ENCODE results near the gene CDC37. TPM values are rescaled to one million over a fixed set of nuclear protein-coding genes. Genes with fewer than 3 reads are reported as not detected.
A peak's percentile ranks its signal among the peaks of the same experiment; 100 is the strongest.

The CDC37 gene
- polyA plus RNA-seq, 2 of the 4 experiments (the other 2 are of a cell fraction), result 152 to 214 TPM

DNA sequence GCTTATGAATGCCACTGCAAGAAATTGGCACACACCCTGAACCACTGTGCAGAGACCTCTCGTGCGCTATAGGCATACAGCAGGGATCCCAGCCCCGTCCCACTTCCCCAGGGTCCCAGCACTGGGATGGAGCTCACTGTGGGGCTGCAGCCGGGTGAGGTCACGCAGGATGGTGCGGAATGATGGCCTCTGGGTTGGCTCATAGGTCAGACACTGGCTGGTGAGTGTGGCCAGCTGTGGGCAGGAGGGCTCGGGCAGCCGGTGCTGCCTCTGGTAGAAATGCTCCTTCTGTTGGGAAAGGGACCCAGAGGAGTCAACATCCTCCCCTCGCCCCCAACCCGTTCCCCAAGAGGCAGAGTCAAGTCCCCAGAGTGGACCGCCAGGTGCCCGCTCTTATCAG lies 46.9 kb downstream of the CDC37 start:
- FAIRE-seq (no peak), ATAC-seq (no peak), DNase-seq (ENCODE audit: low read depth in 1 of 2, low spot score in 1 of 2) (no peak)
- no peak overlapping the region for H3K4me3 ChIP-seq
- H3K4me2 ChIP-seq, result no peak overlapping the region
- WGBS (ENCODE audit: missing lambda C conversion rate), result 85% methylated on average over 6 of the region's 12 CpGs
- ChIA-PET POLR2A (no interaction called here), CTCF (interaction anchor here (1.0 kb wide), 2 partner anchors 13 to 87 kb away, joined by 3 read pairs; no protein-coding TSS in a partner anchor)
- no peaks in the 10 kb centered on the region for H3K4me1 ChIP-seq
- TF ChIP-seq RNF2 (IDR thresholded peaks at IDR 0.05; ENCODE audit: borderline replicate concordance, low read depth), result no peak
- TF ChIP-seq HDAC2 (IDR thresholded peaks at IDR 0.05), result no peak
- TF ChIP-seq, protein P1, sequence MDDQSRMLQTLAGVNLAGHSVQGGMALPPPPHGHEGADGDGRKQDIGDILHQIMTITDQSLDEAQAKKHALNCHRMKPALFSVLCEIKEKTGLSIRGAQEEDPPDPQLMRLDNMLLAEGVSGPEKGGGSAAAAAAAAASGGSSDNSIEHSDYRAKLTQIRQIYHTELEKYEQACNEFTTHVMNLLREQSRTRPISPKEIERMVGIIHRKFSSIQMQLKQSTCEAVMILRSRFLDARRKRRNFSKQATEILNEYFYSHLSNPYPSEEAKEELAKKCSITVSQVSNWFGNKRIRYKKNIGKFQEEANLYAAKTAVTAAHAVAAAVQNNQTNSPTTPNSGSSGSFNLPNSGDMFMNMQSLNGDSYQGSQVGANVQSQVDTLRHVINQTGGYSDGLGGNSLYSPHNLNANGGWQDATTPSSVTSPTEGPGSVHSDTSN (IDR thresholded peaks at IDR 0.05), result no peak
- no peak for TF ChIP-seq CHD2 (IDR thresholded peaks at IDR 0.05; ENCODE audit: low read length, partially characterized antibody)
- no peak for TF ChIP-seq EP300 (IDR thresholded peaks at IDR 0.05)
- no peak for TF ChIP-seq PHF8 (IDR thresholded peaks at IDR 0.05; ENCODE audit: borderline replicate concordance, low read depth)
- TF ChIP-seq EHF (CRISPR knock-in tag; IDR thresholded peaks at IDR 0.05), result no peak
- TF ChIP-seq ZC3H11A (IDR thresholded peaks at IDR 0.05), result no peak
- no peak for TF ChIP-seq CHD4 (IDR thresholded peaks at IDR 0.05; ENCODE audit: borderline replicate concordance)
- no peak for TF ChIP-seq GATA3 (IDR thresholded peaks at IDR 0.05; ENCODE audit: borderline replicate concordance)
- no peak for TF ChIP-seq BHLHE40 (IDR thresholded peaks at IDR 0.05; ENCODE audit: low read depth, low read length)
- no peak for TF ChIP-seq NPAS2 (CRISPR knock-in tag; IDR thresholded peaks at IDR 0.05; ENCODE audit: borderline replicate concordance)
- TF ChIP-seq REST (IDR thresholded peaks at IDR 0.05), result no peak
- TF ChIP-seq POLR2A (IDR thresholded peaks at IDR 0.05; ENCODE audit: low read length), result no peak
- H3K27ac ChIP-seq, result no peak overlapping the region
- no peaks in the 10 kb centered on the region for H3K9me3 ChIP-seq

- Histone ChIP-seq H3K9me3 (no peaks in the 10 kb centered on the region), H3K27ac (no peak overlapping the region), H3K4me1 (no peaks in the 10 kb centered on the region), H3K4me2 (no peak overlapping the region), H3K4me3 (no peak overlapping the region)
- FAIRE-seq (no peak), DNase-seq (ENCODE audit: low read depth in 1 of 2, low spot score in 1 of 2) (peak in 1 of 2 experiments; percentile 56), ATAC-seq (peak; percentile 33 to 68; a peak in 3 of 6 replicates)
- CTCF ChIA-PET, result no interaction called here
- TF ChIP-seq, protein P2, sequence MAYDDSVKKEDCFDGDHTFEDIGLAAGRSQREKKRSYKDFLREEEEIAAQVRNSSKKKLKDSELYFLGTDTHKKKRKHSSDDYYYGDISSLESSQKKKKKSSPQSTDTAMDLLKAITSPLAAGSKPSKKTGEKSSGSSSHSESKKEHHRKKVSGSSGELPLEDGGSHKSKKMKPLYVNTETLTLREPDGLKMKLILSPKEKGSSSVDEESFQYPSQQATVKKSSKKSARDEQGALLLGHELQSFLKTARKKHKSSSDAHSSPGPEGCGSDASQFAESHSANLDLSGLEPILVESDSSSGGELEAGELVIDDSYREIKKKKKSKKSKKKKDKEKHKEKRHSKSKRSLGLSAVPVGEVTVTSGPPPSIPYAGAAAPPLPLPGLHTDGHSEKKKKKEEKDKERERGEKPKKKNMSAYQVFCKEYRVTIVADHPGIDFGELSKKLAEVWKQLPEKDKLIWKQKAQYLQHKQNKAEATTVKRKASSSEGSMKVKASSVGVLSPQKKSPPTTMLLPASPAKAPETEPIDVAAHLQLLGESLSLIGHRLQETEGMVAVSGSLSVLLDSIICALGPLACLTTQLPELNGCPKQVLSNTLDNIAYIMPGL (CRISPR knock-in tag; IDR thresholded peaks at IDR 0.05; ENCODE audit: borderline replicate concordance), result no peak
- no peak for TF ChIP-seq ATOH8 (CRISPR knock-in tag; IDR thresholded peaks at IDR 0.05; ENCODE audit: low read depth)
- TF ChIP-seq RAD21 (conservative IDR thresholded peaks at IDR 0.05 in 1 of 2, IDR thresholded peaks at IDR 0.05 in 1 of 2), result no peak
- no peak for TF ChIP-seq HOXB5 (CRISPR knock-in tag; IDR thresholded peaks at IDR 0.05)
- no peak for TF ChIP-seq FOSL2 (IDR thresholded peaks at IDR 0.05)
- no peak for TF ChIP-seq FOSL2 (CRISPR knock-in tag; IDR thresholded peaks at IDR 0.05)
- no peak for TF ChIP-seq CBX8 (IDR thresholded peaks at IDR 0.05)
- TF ChIP-seq ZNF302 (CRISPR knock-in tag; IDR thresholded peaks at IDR 0.05), result no peak
- TF ChIP-seq ZSCAN20 (CRISPR knock-in tag; IDR thresholded peaks at IDR 0.05), result no peak
- TF ChIP-seq HOXB13 (CRISPR knock-in tag; IDR thresholded peaks at IDR 0.05; ENCODE audit: low read depth), result no peak
- no peak for TF ChIP-seq HDAC2 (IDR thresholded peaks at IDR 0.05)
- no peak for TF ChIP-seq MYC (IDR thresholded peaks at IDR 0.05; ENCODE audit: borderline replicate concordance, low read length)
- no peak for TF ChIP-seq CBX2 (IDR thresholded peaks at IDR 0.05; ENCODE audit: borderline replicate concordance, low read depth)
- POLR2A ChIA-PET, result interaction anchor here (0.6 kb wide), 1 partner anchor 20 kb away, joined by 3 read pairs; no protein-coding TSS in a partner anchor
- WGBS (ENCODE audit: missing lambda C conversion rate), result 96% methylated on average over 23 of the region's 32 CpGs
These were observed 49.5 kb downstream of the CDC37 start for GRCh38 chr19:10353793-10354391.
